AG04450 (cell line): ENCODE data around the gene PARP16. TPM values are rescaled to one million over a fixed set of nuclear protein-coding genes. Genes with fewer than 3 reads are reported as not detected.

Source experiments
- CTCF ChIA-PET: fragments of 300-600, 350-600 bp; formaldehyde crosslinking; extraction: SDS; loops from one replicate; lab custom pipeline; 2022; ENCODE audit warnings: antibody characterized with exemption, inconsistent platforms; lab: Charles Lee
- POLR2A ChIA-PET: fragments of 350-600 bp; formaldehyde crosslinking; extraction: SDS; loops from one replicate; lab custom pipeline; 2021; ENCODE audit warnings: antibody characterized with exemption, inconsistent platforms; lab: Yijun Ruan, JAX
- DNase-seq: peaks from one replicate; pipeline ENCODE4 v3.0.0-alpha.2; 2011; ENCODE audit warnings: low read depth, low spot score
- H3K27ac ChIP-seq: one replicate; pipeline ENCODE4 v1.5.1; 2012; ENCODE audit warnings: low read depth, low read length, control low read depth
- H3K27me3 ChIP-seq: one replicate; pipeline ENCODE4 v1.6.0; 2012; ENCODE audit warnings: low read length; ENCODE audit not compliant: control insufficient read depth, insufficient read depth
- H3K4me3 ChIP-seq: 2 replicates; pipeline ENCODE4 v1.5.1; 2011; ENCODE audit warnings: mild to moderate bottlenecking, low read depth, low read length, control low read depth
- H3K9me3 ChIP-seq: 2 replicates; pipeline ENCODE4 v1.5.1; 2012; ENCODE audit warnings: low read length; ENCODE audit not compliant: control insufficient read depth, insufficient read depth
- CTCF ChIP-seq: IDR thresholded peaks from 2 replicates; pipeline ENCODE4 v1.5.1; 2011; ENCODE audit warnings: low read depth, low read length, control low read depth, inconsistent platforms
- polyA plus RNA-seq: library from polyadenylated mRNA; depleted of rRNA; stranded (reverse); fragments of >200 nt; gene quantifications from 2 replicates; pipeline ENCODE4 v1.2.3, GENCODE V29; 2011

Gene PARP16
- polyA plus RNA-seq, 1 experiment: 5.3 TPM

GRCh38 chr15:65306551-65306950 is 19.9 kb upstream of the PARP16 start:
- no peak for TF ChIP-seq CTCF
- DNase-seq: no peak
- H3K4me3 ChIP-seq: no peak overlapping the region
- POLR2A ChIA-PET: interaction anchor here (2.9 kb wide), 1 partner anchor 122 kb away, joined by 55 read pairs; the partner anchor contains the start of gene CLPX
- H3K9me3 ChIP-seq: no peaks in the 10 kb centered on the region
- CTCF ChIA-PET: interaction anchor here (1.7 kb wide), 1 partner anchor 79 kb away, joined by 5 read pairs; no protein-coding TSS in a partner anchor
- no peak overlapping the region for H3K27ac ChIP-seq
- H3K27me3 ChIP-seq: no peaks in the 10 kb centered on the region

GRCh38 chr15:65305776-65306175 is 19.1 kb upstream of the PARP16 start:
- H3K27ac ChIP-seq: no peak overlapping the region
- ChIA-PET CTCF (interaction anchor here (0.6 to 1.9 kb wide), 2 partner anchors 19 to 24 kb away, joined by 5 read pairs; partner anchors contain the start of gene PARP16), POLR2A (interaction anchor here (0.6 to 2.9 kb wide), 11 partner anchors 11 to 237 kb away, joined by 3 to 55 read pairs (median 5); partner anchors contain the start of genes CLPX and RASL12)
- no peak for TF ChIP-seq CTCF
- no peak overlapping the region for H3K4me3 ChIP-seq
- H3K27me3 ChIP-seq: no peaks in the 10 kb centered on the region
- DNase-seq: no peak
- peaks cover 3% of the 10 kb centered on the region; the same call in 1 of the 2 replicates for H3K9me3 ChIP-seq

GRCh38 chr15:65305150-65305758 is 18.6 kb upstream of the PARP16 start:
- POLR2A ChIA-PET: interaction anchor here (0.5 to 2.9 kb wide), 39 partner anchors 8 to 1484 kb away, joined by 3 to 55 read pairs (median 4); partner anchors contain the start of genes CLPX, HACD3, PARP16 and PDCD7
- Histone ChIP-seq H3K27ac (peak overlapping the region; percentile 57), H3K9me3 (peaks cover 3% of the 10 kb centered on the region; the same call in 1 of the 2 replicates), H3K4me3 (no peak overlapping the region), H3K27me3 (no peaks in the 10 kb centered on the region)
- no peak for DNase-seq
- no peak for TF ChIP-seq CTCF
- CTCF ChIA-PET: interaction anchor here (0.6 to 1.9 kb wide), 4 partner anchors 14 to 124 kb away, joined by 5 read pairs; partner anchors contain the start of gene PARP16

- CTCF ChIA-PET: interaction anchor here (0.6 to 1.9 kb wide), 3 partner anchors 14 to 123 kb away, joined by 5 read pairs; partner anchors contain the start of gene PARP16
Measured at GRCh38 chr15:65304381-65305149, 17.9 kb upstream of the PARP16 start, which contains the start of gene RNU5B-1. RNU5B-1 (plus strand) TSS chr15:65304677.

More at GRCh38 chr15:65304381-65305149, 17.9 kb upstream of the PARP16 start, which contains the start of gene RNU5B-1:
- POLR2A ChIA-PET: interaction anchor here (0.6 to 2.9 kb wide), 36 partner anchors 8 to 1485 kb away, joined by 3 to 55 read pairs (median 4); partner anchors contain the start of genes CLPX, HACD3, PARP16 and PDCD7
- DNase-seq: peak; percentile 95
- peak; percentile 89 for TF ChIP-seq CTCF
- Histone ChIP-seq H3K27ac (peak within 1 kb of the TSS; percentile 58), H3K27me3 (no peaks in the 10 kb centered on the region), H3K9me3 (peaks cover 3% of the 10 kb centered on the region; the same call in 1 of the 2 replicates), H3K4me3 (peak within 1 kb of the TSS; percentile 58)
